Fibroblast of skin of left quadriceps (primary cell): Measurements from ENCODE around the gene ART4.

Source experiments
- DNase-seq, 2 experiments: peaks; one replicate each; pipeline ENCODE4 v3.0.0-alpha.2; 2013; ENCODE audit warnings: low read depth in 2 of 2

Gene ART4

GRCh38 chr12:14852880-14853279 lies 9.6 kb upstream of the ART4 start:
- DNase-seq, result no peak

- no peak for DNase-seq
These were observed 7.8 kb upstream of the ART4 start for GRCh38 chr12:14850929-14851663.

DNA sequence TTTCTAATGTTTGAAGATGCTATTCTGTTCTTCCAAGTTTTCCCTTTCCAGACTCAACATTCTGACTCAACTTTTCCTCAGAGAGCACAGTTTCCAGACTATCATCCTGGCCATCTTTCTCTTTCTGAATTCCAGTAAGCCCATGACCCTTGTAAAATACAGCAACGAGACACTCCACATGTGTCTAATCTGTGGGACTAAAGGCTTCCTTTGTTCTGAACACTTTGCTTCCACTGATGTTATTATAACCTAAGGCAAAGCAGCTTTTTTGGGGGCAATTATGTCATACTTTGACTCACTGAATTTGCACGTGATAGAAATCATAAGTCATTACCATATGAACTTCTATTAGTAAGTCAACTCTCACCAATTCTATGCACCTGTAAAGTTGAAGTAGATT lies 6.3 kb upstream of the ART4 start:
- no peak for DNase-seq

DNA sequence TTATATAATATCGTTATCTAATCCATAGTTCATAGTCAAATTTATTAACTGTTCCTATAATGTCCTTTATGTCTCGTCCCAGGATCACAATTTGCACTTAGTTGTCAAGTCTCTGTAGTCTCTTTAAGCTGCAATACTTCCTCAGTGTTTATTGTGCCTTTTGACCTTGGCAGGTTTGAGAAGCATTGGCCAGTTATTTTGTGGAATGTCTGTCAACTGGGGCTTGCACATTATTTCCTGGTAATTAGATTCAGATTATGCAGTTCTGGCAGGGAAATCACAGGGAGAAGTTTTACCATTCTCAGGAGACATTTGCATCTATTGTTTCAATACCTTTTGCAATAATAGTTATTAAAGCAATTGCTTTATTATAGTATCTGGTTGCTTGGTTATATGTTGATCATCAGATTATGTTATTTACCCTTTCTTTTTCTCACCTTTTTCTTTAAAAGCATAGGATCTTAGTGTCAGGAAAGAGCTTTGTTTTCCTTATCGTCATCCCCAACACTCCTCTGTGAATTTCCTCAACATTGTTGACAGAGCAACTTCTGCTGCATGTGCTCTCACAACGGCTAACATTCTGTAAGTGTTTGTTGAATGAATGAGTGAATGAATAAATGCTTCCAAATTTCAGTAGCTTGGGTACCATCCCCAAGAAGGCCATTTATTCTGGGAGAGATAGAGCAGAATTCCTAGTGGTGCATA lies 3.7 kb upstream of the ART4 start:
- no peak for DNase-seq

GRCh38 chr12:14846042-14846587 lies 2.8 kb upstream of the ART4 start:
- DNase-seq, result no peak

GRCh38 chr12:14845350-14845750 lies 2.0 kb upstream of the ART4 start:
- DNase-seq, result peak in 1 of 2 experiments; percentile 30

DNA sequence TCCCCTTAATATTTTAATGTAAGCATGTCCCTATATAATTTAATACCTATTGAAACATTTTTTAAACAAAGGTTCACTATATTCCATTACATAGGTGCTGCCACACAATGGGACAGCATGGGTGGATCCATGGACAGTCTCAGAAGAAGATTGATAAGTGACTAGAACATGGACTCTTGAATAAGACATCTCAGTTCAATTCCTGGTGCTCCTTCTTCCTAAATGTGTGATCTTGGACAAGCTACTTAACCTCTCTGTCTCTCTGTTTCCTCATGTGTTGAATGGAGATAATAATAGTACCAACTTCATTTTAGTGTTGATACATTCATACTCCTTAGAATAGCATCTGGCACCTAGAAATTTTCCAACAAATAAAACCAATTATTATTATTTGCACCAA lies 1.1 kb upstream of the ART4 start:
- DNase-seq, result no peak

- no peak for DNase-seq
These were observed 1.0 kb downstream of the ART4 start for GRCh38 chr12:14842315-14842714.

DNA sequence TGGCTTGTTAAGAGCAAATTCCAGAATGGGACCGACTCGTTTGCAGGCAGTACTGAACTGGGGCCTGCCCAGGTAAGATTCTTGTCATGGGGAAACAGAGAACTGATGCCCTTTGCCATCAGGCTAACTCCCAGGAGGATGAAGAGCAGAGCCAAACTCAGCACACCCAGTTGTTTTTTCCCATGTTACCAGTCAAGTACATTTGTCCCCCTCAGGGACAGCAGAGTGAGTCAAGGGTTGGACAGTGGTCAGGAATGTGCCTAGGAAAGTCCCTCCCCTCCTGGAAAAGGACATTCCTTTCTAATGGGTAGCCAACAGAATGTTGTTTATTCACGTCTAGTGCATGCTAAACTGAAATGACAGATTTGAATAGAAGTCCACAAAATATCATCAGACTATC lies 1.6 kb downstream of the ART4 start:
- DNase-seq, result peak in 1 of 2 experiments; percentile 14

GRCh38 chr12:14840616-14841015 lies 2.7 kb downstream of the ART4 start:
- DNase-seq, result no peak

- DNase-seq, result no peak
These were observed 4.1 kb downstream of the ART4 start for GRCh38 chr12:14839262-14839661.

- DNase-seq, result peak; percentile 46 to 50
These were observed 6.8 kb downstream of the ART4 start for GRCh38 chr12:14836336-14837210.

DNA sequence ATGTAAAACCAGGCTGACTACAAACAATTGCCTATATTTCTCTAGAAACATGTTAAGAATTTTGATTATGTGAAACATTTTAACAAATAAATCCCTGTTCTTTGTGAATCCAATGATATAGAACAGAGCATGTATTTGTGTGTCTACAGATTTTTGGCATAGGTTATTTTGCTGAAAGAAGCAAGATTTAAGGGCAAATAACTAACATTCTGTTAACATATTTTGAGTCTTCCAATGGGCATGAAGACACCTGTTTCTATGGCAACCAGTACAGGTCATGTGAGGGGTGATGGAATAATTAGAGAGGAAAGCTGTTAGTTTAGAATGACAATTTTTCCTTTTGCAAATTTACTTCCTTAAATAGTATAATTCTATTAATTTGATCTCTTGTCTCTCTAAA lies 8.8 kb downstream of the ART4 start:
- DNase-seq, result no peak

- no peak for DNase-seq
These were observed 9.4 kb downstream of the ART4 start for GRCh38 chr12:14833952-14834351.

DNA sequence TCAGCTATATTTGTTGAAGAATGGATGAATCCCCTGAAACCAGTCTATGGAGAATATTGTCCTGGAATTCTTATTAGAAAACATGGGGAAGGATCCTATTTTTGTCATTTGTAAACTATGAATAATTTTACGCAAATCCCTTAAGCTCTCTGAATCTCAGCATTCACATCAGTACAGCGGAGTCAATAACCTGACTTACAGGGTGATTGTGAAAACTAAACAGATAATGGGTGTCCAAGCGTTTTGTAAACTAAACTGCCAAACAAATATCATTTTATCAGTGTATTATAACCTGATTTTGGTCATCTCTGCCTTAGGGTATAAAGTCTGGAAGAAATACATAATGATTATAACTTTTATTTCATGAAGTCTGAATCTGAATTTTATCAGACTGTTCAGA lies 10.0 kb downstream of the ART4 start:
- no peak for DNase-seq

GRCh38 chr12:14828892-14829291 lies 14.4 kb downstream of the ART4 start:
- no peak for DNase-seq

DNA sequence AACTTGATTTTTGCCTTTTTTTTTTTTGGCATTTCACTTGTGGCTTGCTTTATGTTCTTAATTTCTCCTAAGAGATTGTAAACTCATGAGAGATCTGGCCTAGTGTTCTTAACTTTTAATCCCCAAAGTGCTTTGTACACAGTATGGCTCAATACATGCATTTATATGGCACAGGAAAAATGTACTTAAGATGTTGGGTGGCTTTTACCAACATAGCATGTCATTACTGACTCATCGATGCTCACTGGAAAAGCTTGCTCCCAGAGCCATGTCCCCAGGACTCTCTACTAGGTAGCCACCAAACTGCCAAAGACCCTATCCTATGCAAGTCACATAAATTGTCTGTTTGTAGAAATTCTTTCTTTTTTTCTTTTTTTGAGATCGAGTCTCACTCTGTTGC lies 16.3 kb downstream of the ART4 start:
- DNase-seq, result no peak

DNA sequence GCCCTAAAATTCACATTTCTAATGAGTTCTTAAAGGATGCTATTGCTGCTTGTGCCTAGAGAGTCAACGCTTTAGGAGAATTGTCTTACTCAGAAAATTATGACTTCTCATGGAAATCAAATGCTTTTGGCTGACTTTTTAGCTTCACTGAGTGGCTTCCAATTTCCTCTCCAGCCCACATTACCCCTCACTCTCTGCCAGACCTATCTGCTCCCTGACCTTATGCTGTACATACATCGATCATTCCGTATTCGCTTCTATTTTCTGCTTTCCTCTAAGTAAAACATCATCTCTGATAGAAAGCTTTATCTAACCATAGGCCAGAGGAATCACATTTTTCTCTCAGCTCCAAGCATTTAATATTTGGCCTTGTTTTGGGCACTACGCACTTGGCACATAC lies 16.8 kb downstream of the ART4 start:
- DNase-seq, result no peak

- no peak for DNase-seq
These were observed 18.1 kb downstream of the ART4 start for GRCh38 chr12:14825256-14825655.

- no peak for DNase-seq
These were observed 19.2 kb downstream of the ART4 start for GRCh38 chr12:14824012-14824634.

GRCh38 chr12:14814014-14814413 lies 29.3 kb downstream of the ART4 start, which contains the start of gene SMCO3:
SMCO3 (minus strand) TSS chr12:14814182; CDS start chr12:14806680, 7,502 bp downstream.
- no peak for DNase-seq

DNA sequence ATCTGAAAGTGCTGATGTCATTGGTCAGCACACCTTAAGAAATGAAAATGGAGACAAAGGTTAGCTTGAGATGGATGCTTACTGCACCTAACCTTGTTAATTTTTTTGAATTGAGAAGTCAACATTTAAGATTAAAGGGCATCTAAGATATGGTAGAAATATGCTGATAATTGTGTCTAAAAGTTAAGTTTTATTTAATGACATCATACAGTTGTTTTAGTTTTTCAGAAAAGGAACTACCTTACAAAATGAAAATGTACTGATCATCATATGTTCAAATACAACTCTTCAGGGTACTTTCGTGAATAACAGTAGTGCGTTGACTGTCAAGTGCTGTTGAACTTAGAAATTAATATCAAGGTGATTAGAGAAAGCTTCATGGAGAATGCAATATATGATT lies 31.8 kb downstream of the ART4 start:
- no peak for DNase-seq
